Heart left ventricle (tissue), 16 donors: Measurements from ENCODE around the gene PDE6B. TPM values are rescaled to one million over a fixed set of nuclear protein-coding genes. Genes with fewer than 3 reads are reported as not detected.

Experiments
- ATAC-seq, 4 donors: fragments of 200-7000 bp; cut with Tn5 transposase; one replicate each; pipeline ENCODE4 v1.9.1; 2020 to 2022; ENCODE audit warnings: moderate library complexity in 4 of 4, mild to moderate bottlenecking in 3 of 4, moderate number of reproducible peaks in 1 of 4
- DNase-seq, 5 donors: peaks; one replicate each; pipeline ENCODE4 v3.0.0-alpha.2; 2020
- H3K27ac ChIP-seq, 12 donors: fragments of 200-600 bp; sonication (generic) in 4 of 12; one replicate each; pipeline versions ENCODE4 v1.5.0 to v1.8.0; 2016 to 2022; ENCODE audit warnings: mild to moderate bottlenecking in 2 of 12
- H3K27me3 ChIP-seq, 9 donors: fragments of 200-600 bp; sonication (generic) in 2 of 9; one replicate each; pipeline versions ENCODE4 v1.5.1 to v1.8.0; 2016 to 2022; ENCODE audit warnings: mild to moderate bottlenecking in 3 of 9
- H3K36me3 ChIP-seq, 9 donors: fragments of 200-600 bp; sonication (generic) in 2 of 9; one replicate each; pipeline versions ENCODE4 v1.5.0 to v1.8.0; 2018 to 2022; ENCODE audit warnings: mild to moderate bottlenecking in 2 of 9
- H3K4me1 ChIP-seq, 12 donors: fragments of 200-600 bp; sonication (generic) in 4 of 12; one replicate each; pipeline versions ENCODE4 v1.5.0 to v1.8.0; 2016 to 2022; ENCODE audit warnings: mild to moderate bottlenecking in 3 of 12
- H3K4me3 ChIP-seq, 12 donors: fragments of 200-600 bp; sonication (generic) in 4 of 12; one replicate each; pipeline versions ENCODE4 v1.5.0 to v1.8.0; 2017 to 2022; ENCODE audit warnings: mild to moderate bottlenecking in 9 of 12, moderate library complexity in 4 of 12
- H3K9me3 ChIP-seq, 12 donors: fragments of 200-600 bp; sonication (generic) in 4 of 12; one replicate each; pipeline versions ENCODE4 v1.5.0 to v1.8.0; 2016 to 2022; ENCODE audit warnings: mild to moderate bottlenecking in 1 of 12
- POLR2A ChIP-seq, 2 donors: fragments of 450-650 bp; IDR thresholded peaks; one replicate each; pipeline ENCODE4 v1.6.1; 2017; ENCODE audit warnings: antibody characterized with exemption in 2 of 2, mild to moderate bottlenecking in 2 of 2, moderate library complexity in 2 of 2
- WGBS, 4 donors: extraction: QIAGEN DNeasy Blood & Tissue Kit in 2 of 4; methylation state at CpG; one replicate each; pipeline versions ENCODE4 v1.1.5 to v1.1.7; 2013 to 2018; 5-methylcytosine and 5-hydroxymethylcytosine counted together
- intact Hi-C, 10 donors: fragments of 100-400 bp; cut with DNase I; formaldehyde crosslinking; loops; one replicate each; pipeline versions ENCODE4 v1.11.1 to v1.14.2; 2022
- polyA plus RNA-seq, 2 donors: library from polyadenylated mRNA; stranded (reverse); fragments of 200-250 nt; gene quantifications; one replicate each; pipeline ENCODE4 v1.2.3, GENCODE V29; 2013
- total RNA-seq, 9 donors: library from RNA; depleted of rRNA in 2 of 9; stranded (reverse); fragments of >200 nt in 2 of 9; fragmentation: NEBNext Ultra II Directional in 3 of 9; extraction: Animal tissue kit (Norgen Biotek cat#: 25700) in 3 of 9; gene quantifications; one replicate each; pipeline versions ENCODE4 v1.1.0 to v1.2.4, GENCODE V29; 2016 to 2023
- TF ChIP-seq, protein P1 (sequence below), 12 donors: fragments of 200-600 bp; sonication (generic) in 4 of 12; IDR thresholded peaks; one replicate each; pipeline versions ENCODE4 v1.5.0 to v1.8.0; 2018 to 2022; ENCODE audit warnings: antibody characterized with exemption in 12 of 12, mild to moderate bottlenecking in 5 of 12
- donor health status: ischemic (EF 13 %, LVEDD 7.1; RV severe dilation, severe dysfunction).
- donor health status: healthy with polysubstance abuse.
- donor health status: DM: no; HTN: yes; CAD: no.
- donor health status: DM: no; HTN: no; CAD: no.
- donor health status: ischemic (EF 25% LVEDD 6.9; RV normal size, moderate dysfunction).
- donor health status: ischemic (EF 25% LVEDD 5.7; RV mildly dilated, moderate dysfunction).
- donor health status: healthy.
- donor health status: DM: yes; HTN: yes; CAD: no.
- donor health status: ischemic (EF 35%, LVEDD 5.7; RV mildly dilated, moderate dysfunction).
- donor health status: nonischemic (EF 11% LVEDD 7.7; RV severe dilation, severe dysfunction).
- donor health status: DM: yes; HTN: yes; CAD: no.
- donor health status: PGD.
- donor health status: ischemic (EF 29% LVEDD 5.4; RV normal size, mild dysfunction).
- donor health status: nonischemic (EF 23%, LVEDD 6.1; RV moderate dilation, normal function).

Gene PDE6B
- total and polyA plus RNA-seq, 11 donors, result 0.61 to 8.4 (median 3.5) TPM

- H3K27ac ChIP-seq, result no peak overlapping the region
- H3K27me3 ChIP-seq, result no peaks in the 10 kb centered on the region
- 69 to 82% (median 75%) methylated on average over 24 to 26 of the region's 26 CpGs for WGBS, 4 donors
- no peak for TF ChIP-seq POLR2A (IDR thresholded peaks at IDR 0.05)
- TF ChIP-seq, protein P1, sequence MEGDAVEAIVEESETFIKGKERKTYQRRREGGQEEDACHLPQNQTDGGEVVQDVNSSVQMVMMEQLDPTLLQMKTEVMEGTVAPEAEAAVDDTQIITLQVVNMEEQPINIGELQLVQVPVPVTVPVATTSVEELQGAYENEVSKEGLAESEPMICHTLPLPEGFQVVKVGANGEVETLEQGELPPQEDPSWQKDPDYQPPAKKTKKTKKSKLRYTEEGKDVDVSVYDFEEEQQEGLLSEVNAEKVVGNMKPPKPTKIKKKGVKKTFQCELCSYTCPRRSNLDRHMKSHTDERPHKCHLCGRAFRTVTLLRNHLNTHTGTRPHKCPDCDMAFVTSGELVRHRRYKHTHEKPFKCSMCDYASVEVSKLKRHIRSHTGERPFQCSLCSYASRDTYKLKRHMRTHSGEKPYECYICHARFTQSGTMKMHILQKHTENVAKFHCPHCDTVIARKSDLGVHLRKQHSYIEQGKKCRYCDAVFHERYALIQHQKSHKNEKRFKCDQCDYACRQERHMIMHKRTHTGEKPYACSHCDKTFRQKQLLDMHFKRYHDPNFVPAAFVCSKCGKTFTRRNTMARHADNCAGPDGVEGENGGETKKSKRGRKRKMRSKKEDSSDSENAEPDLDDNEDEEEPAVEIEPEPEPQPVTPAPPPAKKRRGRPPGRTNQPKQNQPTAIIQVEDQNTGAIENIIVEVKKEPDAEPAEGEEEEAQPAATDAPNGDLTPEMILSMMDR (IDR thresholded peaks at IDR 0.05), result no peak
- no peaks in the 10 kb centered on the region for H3K9me3 ChIP-seq
- H3K4me3 ChIP-seq, result no peak overlapping the region
- H3K36me3 ChIP-seq, result peaks cover 0 to 6% (median 5%) of the 10 kb centered on the region in 9 donors
- intact Hi-C loops, result loop anchor here in 3 of 10 donors (10.0 kb wide), 2 partner anchors 203 to 433 kb away; no protein-coding TSS in a partner anchor
- peaks cover 12 to 43% (median 31%) of the 10 kb centered on the region in 12 donors for H3K4me1 ChIP-seq
- ATAC-seq (no peak), DNase-seq (peak in 1 of 5 donors; percentile 56)
Measured at GRCh38 chr4:677431-678293, 52.3 kb downstream of the PDE6B start.

DNA sequence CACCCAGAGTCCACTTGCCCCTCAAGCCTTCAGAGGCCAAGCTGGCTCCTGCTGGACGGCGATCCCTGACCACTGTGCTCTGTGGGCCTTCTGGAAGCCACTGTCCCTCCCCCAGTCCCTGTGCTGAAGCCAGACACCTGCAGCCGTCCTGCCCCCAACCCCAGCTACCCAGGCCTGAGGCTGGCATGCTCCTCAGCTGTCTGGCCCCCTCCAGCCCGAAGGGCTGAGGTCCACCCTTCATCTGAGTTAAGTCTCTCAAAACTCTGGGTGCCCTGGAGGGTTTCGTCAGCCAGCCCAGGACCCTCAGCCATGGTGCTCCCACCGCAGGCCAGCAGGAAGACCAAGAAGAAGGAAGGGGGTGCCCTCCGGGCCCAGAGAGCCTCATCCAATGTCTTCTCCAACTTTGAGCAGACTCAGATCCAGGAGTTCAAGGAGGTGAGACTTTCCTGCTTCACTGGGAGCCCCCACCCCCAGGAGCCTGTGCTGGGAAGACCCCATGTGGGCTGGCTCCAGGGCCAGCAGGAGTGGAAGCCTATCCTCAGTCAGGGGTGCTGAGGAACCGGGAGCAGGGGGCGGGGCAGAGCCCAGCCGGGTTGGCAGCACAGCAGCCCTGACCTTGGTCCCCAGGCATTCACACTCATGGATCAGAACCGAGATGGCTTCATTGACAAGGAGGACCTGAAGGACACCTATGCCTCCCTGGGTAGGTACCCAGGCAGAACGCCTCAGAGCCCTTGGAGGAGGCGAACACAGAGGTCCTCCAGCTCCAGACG is 53.1 kb downstream of the PDE6B start:
- H3K4me1 ChIP-seq, result peaks cover 12 to 42% (median 27%) of the 10 kb centered on the region in 12 donors
- H3K27me3 ChIP-seq, result no peaks in the 10 kb centered on the region
- H3K36me3 ChIP-seq, result no peaks in the 10 kb centered on the region
- WGBS, 4 donors, result 75 to 90% (median 85%) methylated on average over 7 to 14 of the region's 14 CpGs
- peak in 1 of 5 donors; percentile 56 for DNase-seq
- TF ChIP-seq POLR2A (IDR thresholded peaks at IDR 0.05), result no peak
- TF ChIP-seq, protein P1 (IDR thresholded peaks at IDR 0.05), result no peak
- H3K4me3 ChIP-seq, result no peak overlapping the region
- intact Hi-C loops, result loop anchor here in 3 of 10 donors (10.0 kb wide), 2 partner anchors 204 to 434 kb away; no protein-coding TSS in a partner anchor
- no peak for ATAC-seq
- no peaks in the 10 kb centered on the region for H3K9me3 ChIP-seq
- H3K27ac ChIP-seq, result no peak overlapping the region

DNA sequence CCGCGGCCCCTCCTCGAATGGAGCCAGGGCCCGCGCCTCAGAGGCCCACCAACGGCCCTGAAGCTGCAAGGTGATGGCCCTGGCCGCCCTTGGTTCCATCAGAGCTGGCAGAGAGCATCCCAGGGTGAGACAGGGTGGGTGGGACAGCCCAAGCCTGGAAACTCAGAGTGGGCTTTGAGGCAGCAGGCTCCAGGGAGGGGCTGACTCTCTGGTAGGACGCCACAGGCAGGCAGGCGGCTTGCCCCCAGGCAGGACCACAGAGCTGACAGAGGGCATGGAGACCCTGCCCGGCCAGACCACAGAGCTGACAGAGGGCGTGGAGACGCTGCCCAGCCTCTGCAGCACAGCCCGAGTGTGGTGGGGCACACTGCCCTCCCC is 53.7 kb downstream of the PDE6B start:
- no peak for ATAC-seq
- DNase-seq, result peak in 2 of 5 donors; percentile 24 to 55
- intact Hi-C loops, result loop anchor here in 3 of 10 donors (10.0 kb wide), 2 partner anchors 204 to 434 kb away; no protein-coding TSS in a partner anchor
- H3K27me3 ChIP-seq, result no peaks in the 10 kb centered on the region
- TF ChIP-seq, protein P1 (IDR thresholded peaks at IDR 0.05), result no peak
- no peak for TF ChIP-seq POLR2A (IDR thresholded peaks at IDR 0.05)
- H3K4me3 ChIP-seq, result no peak overlapping the region
- no peak overlapping the region for H3K27ac ChIP-seq
- no peaks in the 10 kb centered on the region for H3K9me3 ChIP-seq
- peaks cover 12 to 46% (median 30%) of the 10 kb centered on the region in 12 donors for H3K4me1 ChIP-seq
- H3K36me3 ChIP-seq, result no peaks in the 10 kb centered on the region
- 77 to 91% (median 89%) methylated on average over 5 to 13 of the region's 13 CpGs for WGBS, 4 donors
